Osteocyte (in vitro differentiated cells): ENCODE data around the gene RAP1GAP. TPM values are rescaled to one million over a fixed set of nuclear protein-coding genes. Genes with fewer than 3 reads are reported as not detected.

Experiments used
- DNase-seq: peaks from one replicate; pipeline ENCODE4 v3.0.0; 2021; ENCODE audit warnings: mixed read lengths; ENCODE audit not compliant: unreplicated experiment; ENCODE audit errors: extremely low spot score
- H3K27ac Mint-ChIP-seq: one replicate; pipeline ENCODE4 v1.8.0; 2021; ENCODE audit warnings: mild to moderate bottlenecking, mixed read lengths; ENCODE audit not compliant: unreplicated experiment
- H3K27me3 Mint-ChIP-seq: one replicate; pipeline ENCODE4 v1.8.0; 2021; ENCODE audit warnings: mixed read lengths; ENCODE audit not compliant: unreplicated experiment
- H3K36me3 Mint-ChIP-seq: one replicate; pipeline ENCODE4 v1.8.0; 2021; ENCODE audit warnings: mixed read lengths; ENCODE audit not compliant: unreplicated experiment
- H3K4me1 Mint-ChIP-seq: one replicate; pipeline ENCODE4 v1.8.0; 2021; ENCODE audit warnings: mixed read lengths; ENCODE audit not compliant: unreplicated experiment
- H3K4me3 Mint-ChIP-seq: one replicate; pipeline ENCODE4 v1.8.0; 2021; ENCODE audit warnings: mild to moderate bottlenecking, moderate library complexity, mixed read lengths; ENCODE audit not compliant: unreplicated experiment
- H3K9me3 Mint-ChIP-seq: one replicate; pipeline ENCODE4 v1.8.0; 2021; ENCODE audit warnings: mixed read lengths; ENCODE audit not compliant: unreplicated experiment
- CTCF ChIP-seq: fragments of 200-600 bp; sonication (generic); IDR thresholded peaks from 2 replicates; pipeline ENCODE4 v1.5.0; 2021; ENCODE audit warnings: antibody characterized with exemption, mild to moderate bottlenecking, moderate library complexity
- total RNA-seq: library from RNA; stranded (reverse); gene quantifications from 2 replicates; pipeline ENCODE4 v1.2.1, GENCODE V29; 2021

The RAP1GAP gene
- total RNA-seq, 1 donor from 2014 or later = 3.5 TPM

GRCh38 chr1:21626921-21627339 lies 42.2 kb downstream of the RAP1GAP start:
- Mint-ChIP-seq H3K27me3 (peaks cover 21% of the 10 kb centered on the region), H3K4me3 (no peak overlapping the region), H3K27ac (no peak overlapping the region), H3K9me3 (no peaks in the 10 kb centered on the region), H3K4me1 (peaks cover 5% of the 10 kb centered on the region), H3K36me3 (no peaks in the 10 kb centered on the region)
- no peak for DNase-seq
- no peak for TF ChIP-seq CTCF

- Mint-ChIP-seq H3K4me1 (peaks cover 7% of the 10 kb centered on the region), H3K27ac (no peak overlapping the region), H3K9me3 (no peaks in the 10 kb centered on the region), H3K4me3 (no peak overlapping the region), H3K27me3 (peaks cover 19% of the 10 kb centered on the region), H3K36me3 (no peaks in the 10 kb centered on the region)
- TF ChIP-seq CTCF = no peak
- DNase-seq = no peak
Measured at GRCh38 chr1:21625390-21626190, 43.6 kb downstream of the RAP1GAP start.

- TF ChIP-seq CTCF = no peak
- no peak overlapping the region for H3K27ac Mint-ChIP-seq
- peaks cover 7% of the 10 kb centered on the region for H3K4me1 Mint-ChIP-seq
- no peaks in the 10 kb centered on the region for H3K36me3 Mint-ChIP-seq
- H3K4me3 Mint-ChIP-seq = no peak overlapping the region
- peaks cover 11% of the 10 kb centered on the region for H3K27me3 Mint-ChIP-seq
- no peaks in the 10 kb centered on the region for H3K9me3 Mint-ChIP-seq
- no peak for DNase-seq
Measured at GRCh38 chr1:21624571-21625389, 44.4 kb downstream of the RAP1GAP start.

GRCh38 chr1:21623410-21623961 lies 45.7 kb downstream of the RAP1GAP start:
- no peak for TF ChIP-seq CTCF
- Mint-ChIP-seq H3K27me3 (peaks cover 4% of the 10 kb centered on the region), H3K4me1 (peaks cover 5% of the 10 kb centered on the region), H3K4me3 (no peak overlapping the region), H3K27ac (no peak overlapping the region), H3K36me3 (no peaks in the 10 kb centered on the region), H3K9me3 (no peaks in the 10 kb centered on the region)
- DNase-seq = no peak
